Endothelial cell of umbilical vein (primary cell): ENCODE results near the gene CERK. TPM values are rescaled to one million over a fixed set of nuclear protein-coding genes. Genes with fewer than 3 reads are reported as not detected.

Experiments
- BruUV-seq: library from RNA; stranded (reverse); fragments of 400-500 nt; replicated peaks from 2 replicates; lab custom pipeline; 2021; lab: Mats Ljungman, UMichigan
- CTCF ChIA-PET: fragments of 300-600, 350-600 bp; sonication (Branson Sonifier 250); formaldehyde crosslinking; loops from one replicate; lab custom pipeline; 2021; ENCODE audit warnings: antibody characterized with exemption, inconsistent platforms; lab: Charles Lee
- POLR2A ChIA-PET: fragments of 300-600, 350-600 bp; sonication (Branson Sonifier 250); formaldehyde crosslinking; loops from one replicate; lab custom pipeline; 2021; ENCODE audit warnings: antibody characterized with exemption, inconsistent platforms; lab: Charles Lee
- DNase-seq: peaks from one replicate; pipeline ENCODE4 v3.0.0-alpha.2; 2011; ENCODE audit warnings: low read depth, low spot score
- FAIRE-seq: peaks from 2 replicates; lab custom pipeline; 2011; peaks lifted over from hg19 to GRCh38; lab: Jason Lieb, UNC
- H2AFZ ChIP-seq: 2 replicates; pipeline ENCODE4 v1.6.0; 2012; ENCODE audit warnings: low read depth, low read length, control low read depth, inconsistent platforms
- H3K27ac ChIP-seq: 2 replicates; pipeline ENCODE4 v1.5.1; 2011; ENCODE audit warnings: low read depth, mild to moderate bottlenecking, control low read depth, low read length, moderate library complexity; ENCODE audit not compliant: insufficient read depth
- H3K27me3 ChIP-seq, 2 experiments: 2 replicates each; pipeline versions ENCODE4 v1.6.0 to v1.6.1; 2011; ENCODE audit warnings: low read length in 2 of 2, mixed read lengths in 1 of 2; ENCODE audit not compliant: control insufficient read depth in 2 of 2, insufficient read depth in 2 of 2
- H3K36me3 ChIP-seq, 2 experiments: 2 replicates in 1 of 2; 3 replicates in 1 of 2; pipeline ENCODE4 v1.5.1; 2011; ENCODE audit warnings: low read length in 2 of 2, mild to moderate bottlenecking in 1 of 2, moderate library complexity in 1 of 2; ENCODE audit not compliant: control insufficient read depth in 2 of 2, insufficient read depth in 2 of 2; ENCODE audit errors: extremely low read depth in 1 of 2
- H3K4me1 ChIP-seq: 3 replicates; pipeline ENCODE4 v1.5.1; 2011; ENCODE audit warnings: mild to moderate bottlenecking, low read length; ENCODE audit not compliant: control insufficient read depth, insufficient read depth; ENCODE audit errors: extremely low read depth
- H3K4me2 ChIP-seq: 2 replicates; pipeline ENCODE4 v1.6.1; 2011; ENCODE audit warnings: low read length, control low read depth, mixed read lengths; ENCODE audit not compliant: insufficient read depth
- H3K4me3 ChIP-seq, 3 experiments: fragments of 200-600 bp in 1 of 3; sonication (generic), shearing (Covaris generic) in 1 of 3; replicated peaks in 1 of 3; 2 replicates each; pipeline ENCODE4 v1.5.1; 2011 to 2016; ENCODE audit warnings: control low read depth in 3 of 3, low read length in 3 of 3, mild to moderate bottlenecking in 2 of 3, inconsistent platforms in 1 of 3, low read depth in 1 of 3, moderate library complexity in 1 of 3; ENCODE audit not compliant: insufficient read depth in 1 of 3
- H3K79me2 ChIP-seq: 2 replicates; pipeline ENCODE4 v1.6.0; 2012; ENCODE audit warnings: low read length, inconsistent platforms; ENCODE audit not compliant: control insufficient read depth, insufficient read depth
- H3K9ac ChIP-seq: replicated peaks from 2 replicates; pipeline ENCODE3; 2011; ENCODE audit warnings: low read length, control low read depth; ENCODE audit not compliant: insufficient read depth; ENCODE audit errors: extremely low read depth
- H3K9me1 ChIP-seq: replicated peaks from 3 replicates; pipeline ENCODE4 v1.6.0; 2011; ENCODE audit warnings: mild to moderate bottlenecking, low read length; ENCODE audit not compliant: control insufficient read depth, insufficient read depth; ENCODE audit errors: extremely low read depth
- H3K9me3 ChIP-seq: replicated peaks from 2 replicates; pipeline ENCODE4 v1.5.1; 2012; ENCODE audit warnings: low read length, inconsistent platforms; ENCODE audit not compliant: control insufficient read depth, insufficient read depth
- H4K20me1 ChIP-seq: replicated peaks from 2 replicates; pipeline ENCODE3; 2011; ENCODE audit warnings: mild to moderate bottlenecking, low read length; ENCODE audit not compliant: control insufficient read depth, insufficient read depth; ENCODE audit errors: extremely low read depth
- CTCF ChIP-seq, 2 donors: IDR thresholded peaks; 1 replicate in 1 of 2; 2 replicates in 1 of 2; pipeline ENCODE4 v1.5.1; 2011; ENCODE audit warnings: low read length in 2 of 2, mild to moderate bottlenecking in 2 of 2, moderate library complexity in 2 of 2, control low read depth in 1 of 2, inconsistent platforms in 1 of 2, low read depth in 1 of 2; ENCODE audit not compliant: insufficient read depth in 1 of 2; ENCODE audit errors: extremely low read depth in 1 of 2
- EZH2 ChIP-seq: IDR thresholded peaks from 2 replicates; pipeline ENCODE4 v1.6.1; 2012; ENCODE audit warnings: borderline replicate concordance, low read depth, mild to moderate bottlenecking, moderate library complexity, low read length, inconsistent platforms; ENCODE audit not compliant: severe bottlenecking
- FOS ChIP-seq: IDR thresholded peaks from 2 replicates; pipeline ENCODE4 v1.6.1; 2011; ENCODE audit warnings: mild to moderate bottlenecking, low read length, moderate library complexity, borderline replicate concordance; ENCODE audit not compliant: insufficient read depth
- GATA2 ChIP-seq: IDR thresholded peaks from 2 replicates; pipeline ENCODE4 v1.7.0; 2011; ENCODE audit warnings: low read depth, mild to moderate bottlenecking, moderate library complexity, mixed read lengths, low read length; ENCODE audit not compliant: insufficient read length, insufficient read depth
- JUN ChIP-seq: IDR thresholded peaks from 2 replicates; pipeline ENCODE4 v1.6.1; 2011; ENCODE audit warnings: borderline replicate concordance, low read depth; ENCODE audit not compliant: insufficient read length, insufficient read depth
- MAX ChIP-seq: IDR thresholded peaks from 2 replicates; pipeline ENCODE4 v1.6.1; 2011; ENCODE audit not compliant: insufficient read depth, insufficient read length
- MYC ChIP-seq: IDR thresholded peaks from one replicate; pipeline ENCODE4 v1.6.1; 2011; ENCODE audit warnings: mild to moderate bottlenecking, low read depth, low read length
- POLR2A ChIP-seq: IDR thresholded peaks from 2 replicates; pipeline ENCODE4 v1.6.1; 2012; ENCODE audit warnings: low read depth, mild to moderate bottlenecking, control low read depth, low read length
- POLR2AphosphoS5 ChIP-seq: IDR thresholded peaks from 2 replicates; pipeline ENCODE4 v1.6.1; 2012; ENCODE audit warnings: low read depth, mild to moderate bottlenecking, control low read depth, low read length, moderate library complexity; ENCODE audit not compliant: insufficient read depth
- dilution Hi-C: fragments of 300-500 bp; cut with MboI; formaldehyde crosslinking; loops from one replicate; pipeline ENCODE4 v1.15.0; 2019; ENCODE audit warnings: low sequenced_read_pairs; ENCODE audit not compliant: extremely low pct_ligation_motif_present
- intact Hi-C: fragments of 100-400 bp; cut with micrococcal nuclease; formaldehyde crosslinking; loops from one replicate; pipeline ENCODE4 v1.10.0; 2022
- polyA plus RNA-seq, 4 experiments: library from polyadenylated mRNA; depleted of rRNA in 3 of 4; stranded (reverse) in 3 of 4; unstranded in 1 of 4; fragments of >200 nt; gene quantifications; 2 replicates each; pipeline versions ENCODE4 v1.2.1 to v1.2.3, GENCODE V29; 2011 to 2012; ENCODE audit warnings: missing spikeins in 1 of 4
- total RNA-seq: library from RNA; stranded (reverse); gene quantifications from 2 replicates; pipeline ENCODE4 v1.2.3, GENCODE V29; 2021

Gene CERK
- total and polyA plus RNA-seq, 2 donors (not counting 3 experiments of a cell fraction or from before 2014, with no cell fraction given), result 61.1 to 88.0 TPM

GRCh38 chr22:46638601-46639431, 99.2 kb downstream of the CERK start:
- H4K20me1 ChIP-seq, result no peaks in the 10 kb centered on the region
- BruUV-seq, result no TSS peak
- H2AFZ ChIP-seq, result no peak overlapping the region
- dilution Hi-C loops, result no loop called here
- POLR2A ChIA-PET, result no interaction called here
- H3K4me3 ChIP-seq, result no peak overlapping the region
- no peaks in the 10 kb centered on the region for H3K79me2 ChIP-seq
- no peaks in the 10 kb centered on the region for H3K36me3 ChIP-seq
- H3K27ac ChIP-seq, result no peak overlapping the region
- no peak overlapping the region for H3K4me2 ChIP-seq
- H3K4me1 ChIP-seq, result no peaks in the 10 kb centered on the region
- no peak overlapping the region for H3K9ac ChIP-seq
- H3K9me1 ChIP-seq, result no peaks in the 10 kb centered on the region
- TF ChIP-seq POLR2A (no peak), GATA2 (no peak), MYC (no peak), FOS (no peak), CTCF (IDR thresholded peaks at IDR 0.05; ENCODE audit: extremely low read depth in 1 of 2, insufficient read depth in 1 of 2, low read depth in 1 of 2, low read length in 2 of 2) (no peak), MAX (no peak), POLR2AphosphoS5 (no peak), EZH2 (no peak), JUN (no peak)
- no peaks in the 10 kb centered on the region for H3K27me3 ChIP-seq
- no peak for FAIRE-seq
- no peak for DNase-seq
- CTCF ChIA-PET, result no interaction called here
- intact Hi-C loops, result no loop called here
- no peaks in the 10 kb centered on the region for H3K9me3 ChIP-seq
